ENCODE data around the gene XPNPEP1.
"Not testable (repeated sequence)": the region's sequence is repeated elsewhere in the genome, so short reads cannot be mapped to it uniquely, and the experiment has no call there.

The XPNPEP1 gene

DNA sequence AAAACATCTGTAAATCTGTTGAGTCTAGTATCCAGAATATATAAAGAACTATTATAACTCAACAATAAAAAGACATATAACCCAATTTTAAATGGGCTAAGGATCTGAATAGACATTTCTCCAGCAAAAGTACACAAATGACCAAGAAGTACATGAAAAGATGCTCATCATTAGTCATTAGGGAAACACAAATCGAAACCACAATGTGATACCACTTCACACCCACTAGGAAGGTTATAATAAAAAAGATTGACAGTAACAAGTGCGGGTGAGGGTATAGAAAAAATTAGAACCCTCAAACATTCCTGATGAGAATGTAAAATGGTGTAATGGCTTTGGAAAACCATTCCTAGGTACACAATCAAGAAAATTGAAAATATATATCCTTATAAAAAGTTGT lies 4.1 kb downstream of the XPNPEP1 start:
- Histone ChIP-seq H3K36me3 (peaks cover 1 to 38% (median 23%) of the 10 kb centered on the region in 11 experiments; a peak in 21 of 22 replicates), H3K4me3 (no peak overlapping the region), H3K27me3 (no peaks in the 10 kb centered on the region), H3K27ac (no peak overlapping the region), H3K4me2 (no peak overlapping the region), H3K9me3 (replicated peaks in 1 of 11) (peaks cover 0 to 43% (median 27%) of the 10 kb centered on the region in 11 experiments; a peak in 16 of 22 replicates), H3K4me1 (peaks cover 36 to 71% (median 44%) of the 10 kb centered on the region in 10 experiments), H4K20me1 (peaks cover 0 to 40% (median 0%) of the 10 kb centered on the region in 11 experiments; a peak in 6 of 22 replicates), H3K9ac (no peak overlapping the region)
- TF ChIP-seq Cebpa-rat (IDR thresholded peaks at IDR 0.05) = no peak

DNA sequence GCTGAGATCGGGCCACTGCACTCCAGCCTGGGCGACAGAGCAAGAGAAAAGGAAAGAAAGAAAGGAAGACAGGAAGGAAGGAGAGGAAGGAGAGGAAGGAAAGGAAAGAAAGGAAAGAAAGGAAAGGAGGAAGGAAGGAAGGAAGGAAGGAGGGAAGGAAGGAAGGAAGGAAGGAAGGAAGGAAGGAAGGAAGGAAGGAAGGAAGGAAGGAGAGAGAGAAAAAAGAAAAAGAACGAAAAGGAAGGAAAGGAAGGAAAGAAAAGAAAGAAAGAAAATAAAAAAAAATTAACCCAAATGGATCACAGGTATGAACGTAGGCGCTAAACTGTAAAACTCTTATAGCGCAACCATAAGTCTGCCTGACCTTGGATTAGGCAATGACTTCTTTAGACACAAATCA lies 4.6 kb downstream of the XPNPEP1 start:
- not testable (repeated sequence) for H3K9ac ChIP-seq, H3K27me3 ChIP-seq, H3K4me3 ChIP-seq, H3K4me2 ChIP-seq, H3K27ac ChIP-seq
- Histone ChIP-seq H4K20me1 (peaks cover 0 to 45% (median 0%) of the 10 kb centered on the region in 11 experiments; a peak in 6 of 22 replicates), H3K4me1 (peaks cover 31 to 67% (median 39%) of the 10 kb centered on the region in 10 experiments), H3K36me3 (peaks cover 6 to 43% (median 24%) of the 10 kb centered on the region in 11 experiments; a peak in 21 of 22 replicates), H3K9me3 (replicated peaks in 1 of 11) (peaks cover 0 to 43% (median 27%) of the 10 kb centered on the region in 11 experiments; a peak in 16 of 22 replicates)

DNA sequence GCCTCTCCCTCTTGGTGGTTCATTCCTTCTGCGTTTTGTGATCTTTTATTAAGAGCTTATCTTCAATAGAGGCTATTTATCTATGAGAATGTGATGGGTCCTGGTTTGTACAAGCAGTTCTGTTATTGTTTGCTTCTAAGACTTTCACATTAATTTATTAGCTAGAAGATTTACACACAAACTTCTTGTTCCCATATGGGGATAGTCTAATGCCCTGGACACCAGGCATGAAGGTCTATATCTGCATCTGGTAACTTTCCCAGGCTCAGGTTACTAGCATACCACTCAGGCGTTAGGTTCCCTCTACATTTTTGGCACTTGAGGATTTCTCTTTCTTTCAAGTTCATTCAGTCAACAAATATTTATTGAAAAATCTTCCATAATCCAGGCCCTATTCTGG lies 7.7 kb downstream of the XPNPEP1 start:
- no peaks in the 10 kb centered on the region for H3K27me3 ChIP-seq
- H3K4me3 ChIP-seq = no peak overlapping the region
- H4K20me1 ChIP-seq = peaks cover 0 to 72% (median 0%) of the 10 kb centered on the region in 11 experiments; a peak in 6 of 22 replicates
- no peak for TF ChIP-seq Cebpa-rat (IDR thresholded peaks at IDR 0.05)
- H3K9me3 ChIP-seq (replicated peaks in 1 of 11) = peaks cover 0 to 42% (median 26%) of the 10 kb centered on the region in 11 experiments; a peak in 16 of 22 replicates
- 0 out of 22 replicates have a peak overlapping the region, but pooled peaks of 1 of the 11 experiments have one; percentile 1 for H3K9ac ChIP-seq
- H3K4me2 ChIP-seq = peak overlapping the region; percentile 44 to 77 (median 64)
- H3K27ac ChIP-seq = peak overlapping the region in 5 of 11 experiments; percentile 3 to 54 (median 28); a peak in 7 of 22 replicates
- H3K36me3 ChIP-seq = peaks cover 22 to 64% (median 47%) of the 10 kb centered on the region in 11 experiments
- peaks cover 20 to 75% (median 34%) of the 10 kb centered on the region in 10 experiments for H3K4me1 ChIP-seq

DNA sequence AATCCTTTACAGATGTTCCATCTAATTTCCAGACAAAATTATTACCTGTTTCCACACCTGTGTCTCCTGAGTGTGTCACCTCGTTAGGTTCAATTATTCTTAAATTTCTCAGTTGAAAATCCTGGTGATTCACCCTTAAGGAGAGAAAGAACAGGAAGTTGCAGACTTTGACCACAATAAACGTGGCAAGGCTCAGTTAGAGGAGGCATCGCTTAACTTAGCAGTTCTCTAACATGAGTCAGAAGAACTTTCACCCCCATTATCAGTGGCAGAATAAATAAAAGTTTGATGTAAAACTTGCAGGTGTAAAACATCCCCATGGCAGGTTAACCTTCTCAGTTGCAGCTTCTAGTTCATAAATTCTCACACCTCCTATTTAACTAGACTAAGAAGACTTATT lies 8.3 kb downstream of the XPNPEP1 start:
- H3K4me3 ChIP-seq = no peak overlapping the region

DNA sequence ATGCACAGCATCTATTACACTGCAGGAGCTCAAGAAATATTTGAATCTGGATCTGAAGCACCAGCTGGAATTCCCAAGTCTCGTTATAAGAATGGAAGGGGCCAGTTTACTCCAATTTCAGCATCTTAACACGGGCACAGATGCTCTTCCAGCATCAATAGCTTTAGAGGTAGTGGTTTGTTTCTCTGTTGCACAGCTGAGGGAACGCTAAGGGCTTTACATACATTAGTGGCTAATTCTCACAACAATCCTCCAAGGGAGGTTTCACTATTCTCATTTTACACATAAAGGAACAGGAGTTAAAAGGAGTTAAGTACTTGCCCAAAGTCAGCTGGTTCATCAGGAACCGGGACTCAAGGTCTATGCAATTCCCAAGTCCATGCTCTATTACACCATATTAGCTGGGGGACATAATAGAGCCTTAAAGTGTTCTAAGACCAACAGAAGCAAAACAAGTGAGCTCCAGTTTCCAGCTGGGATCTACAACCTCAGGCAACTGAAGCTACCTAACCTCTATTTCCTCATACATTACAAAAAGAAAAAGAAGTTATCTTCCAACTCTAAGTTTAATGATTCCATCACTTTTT lies 9.9 kb downstream of the XPNPEP1 start:
- Histone ChIP-seq H3K27me3 (no peaks in the 10 kb centered on the region), H3K4me2 (no peak overlapping the region)

More for the DNA sequence above, 8.3 kb downstream of the XPNPEP1 start:
- Histone ChIP-seq H3K36me3 (peaks cover 21 to 63% (median 47%) of the 10 kb centered on the region in 11 experiments), H3K27ac (peak overlapping the region in 5 of 11 experiments; percentile 3 to 59 (median 28); a peak in 8 of 22 replicates), H3K4me2 (peak overlapping the region; percentile 44 to 77 (median 64)), H4K20me1 (peaks cover 0 to 73% (median 0%) of the 10 kb centered on the region in 11 experiments; a peak in 6 of 22 replicates), H3K27me3 (no peaks in the 10 kb centered on the region), H3K4me1 (peaks cover 26 to 81% (median 40%) of the 10 kb centered on the region in 10 experiments), H3K9ac (no peak overlapping the region), H3K9me3 (replicated peaks in 1 of 11) (peaks cover 0 to 36% (median 20%) of the 10 kb centered on the region in 11 experiments; a peak in 15 of 22 replicates)
- TF ChIP-seq Cebpa-rat (IDR thresholded peaks at IDR 0.05) = no peak

DNA sequence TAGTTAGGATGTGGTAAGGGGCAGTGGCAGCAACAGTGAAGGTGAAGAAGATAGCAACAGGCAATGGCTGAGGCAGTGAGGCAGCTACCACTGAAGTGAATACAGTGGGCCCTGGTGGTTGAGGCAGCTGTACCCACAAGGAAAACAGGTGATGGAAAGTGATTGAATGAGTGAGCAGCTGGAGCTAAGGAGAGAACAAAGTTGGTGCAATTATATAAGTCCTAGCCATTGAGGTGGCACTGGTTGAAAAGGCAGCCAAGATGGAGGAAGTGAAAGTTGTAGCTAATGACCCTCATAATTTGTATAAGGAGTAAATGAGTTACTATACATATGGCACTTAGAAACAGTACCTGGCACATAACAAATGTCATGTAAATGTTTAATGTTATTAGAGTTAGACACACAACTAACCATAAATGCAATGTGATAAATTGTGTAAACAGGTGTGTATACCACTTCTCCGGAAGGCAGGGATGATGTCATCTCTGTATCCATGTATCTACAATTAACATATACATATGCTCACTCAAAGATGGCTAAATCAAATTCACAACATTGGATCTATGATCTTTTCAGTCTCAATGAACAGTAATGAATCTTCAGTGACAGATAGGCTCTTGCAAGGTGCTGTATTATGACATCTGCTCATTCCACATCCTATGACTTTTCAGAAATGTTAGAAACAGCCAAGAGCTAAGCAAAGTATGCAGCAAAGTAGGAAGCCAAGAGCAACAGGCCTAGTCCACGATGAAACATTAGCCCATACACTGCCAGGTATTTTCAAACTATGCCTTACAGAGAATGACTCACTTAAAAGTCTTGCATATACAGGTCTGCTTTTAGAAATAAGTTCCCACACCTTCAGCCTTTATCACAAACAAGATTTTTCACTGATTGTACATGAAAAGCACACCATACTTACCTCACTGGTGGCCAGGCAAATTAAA lies 10.7 kb downstream of the XPNPEP1 start:
- Histone ChIP-seq H3K36me3 (peaks cover 42 to 75% (median 64%) of the 10 kb centered on the region in 11 experiments), H3K4me2 (peak overlapping the region in 6 of 11 experiments; percentile 24 to 69 (median 52); a peak in 12 of 22 replicates), H4K20me1 (peaks cover 0 to 70% (median 0%) of the 10 kb centered on the region in 11 experiments; a peak in 6 of 22 replicates), H3K4me3 (no peak overlapping the region), H3K4me1 (peaks cover 26 to 77% (median 42%) of the 10 kb centered on the region in 10 experiments), H3K27me3 (no peaks in the 10 kb centered on the region), H3K9me3 (replicated peaks in 1 of 11) (peaks cover 0 to 15% (median under 1%) of the 10 kb centered on the region in 11 experiments; a peak in 9 of 22 replicates), H3K9ac (no peak overlapping the region), H3K27ac (no peak overlapping the region; a peak in 1 of 22 replicates)
- TF ChIP-seq Cebpa-rat (IDR thresholded peaks at IDR 0.05) = no peak

More for the DNA sequence above, 9.9 kb downstream of the XPNPEP1 start:
- Histone ChIP-seq H3K9ac (no peak overlapping the region), H4K20me1 (peaks cover 0 to 73% (median 0%) of the 10 kb centered on the region in 11 experiments; a peak in 6 of 22 replicates), H3K9me3 (replicated peaks in 1 of 11) (peaks cover 0 to 22% (median 9%) of the 10 kb centered on the region in 11 experiments; a peak in 12 of 22 replicates), H3K4me1 (peaks cover 26 to 83% (median 42%) of the 10 kb centered on the region in 10 experiments), H3K27ac (no peak overlapping the region), H3K4me3 (no peak overlapping the region), H3K36me3 (peaks cover 34 to 75% (median 61%) of the 10 kb centered on the region in 11 experiments)
- no peak for TF ChIP-seq Cebpa-rat (IDR thresholded peaks at IDR 0.05)

DNA sequence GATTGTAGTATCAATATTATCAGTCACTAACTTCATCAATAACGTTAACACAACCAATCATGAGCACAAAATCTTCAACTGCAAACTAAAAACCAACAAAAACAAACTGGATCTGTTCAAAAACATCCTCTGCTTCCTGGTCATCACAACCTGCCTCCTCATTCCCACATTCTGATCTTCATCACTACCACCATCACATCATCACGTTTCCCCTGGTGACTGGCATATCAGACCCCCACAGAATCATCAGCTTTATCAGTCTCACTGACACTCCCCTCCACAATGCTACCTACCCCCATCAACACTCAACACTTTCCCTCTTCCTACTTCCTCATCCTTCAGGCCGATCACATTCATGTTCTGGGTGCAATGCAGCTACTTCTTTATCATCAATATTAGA lies 11.4 kb downstream of the XPNPEP1 start:
- no peak overlapping the region; a peak in 1 of 22 replicates for H3K27ac ChIP-seq
- TF ChIP-seq Cebpa-rat (IDR thresholded peaks at IDR 0.05) = no peak
- H4K20me1 ChIP-seq = peaks cover 0 to 64% (median 0%) of the 10 kb centered on the region in 11 experiments; a peak in 6 of 22 replicates
- H3K4me3 ChIP-seq = no peak overlapping the region
- no peak overlapping the region for H3K9ac ChIP-seq
- peaks cover 49 to 80% (median 71%) of the 10 kb centered on the region in 11 experiments for H3K36me3 ChIP-seq
- peak overlapping the region in 6 of 11 experiments; percentile 24 to 69 (median 52); a peak in 12 of 22 replicates for H3K4me2 ChIP-seq
- H3K4me1 ChIP-seq = peaks cover 26 to 70% (median 41%) of the 10 kb centered on the region in 10 experiments
- no peaks in the 10 kb centered on the region for H3K27me3 ChIP-seq
- peaks cover 0 to 14% (median 0%) of the 10 kb centered on the region in 11 experiments; a peak in 8 of 22 replicates for H3K9me3 ChIP-seq (replicated peaks in 1 of 11)

DNA sequence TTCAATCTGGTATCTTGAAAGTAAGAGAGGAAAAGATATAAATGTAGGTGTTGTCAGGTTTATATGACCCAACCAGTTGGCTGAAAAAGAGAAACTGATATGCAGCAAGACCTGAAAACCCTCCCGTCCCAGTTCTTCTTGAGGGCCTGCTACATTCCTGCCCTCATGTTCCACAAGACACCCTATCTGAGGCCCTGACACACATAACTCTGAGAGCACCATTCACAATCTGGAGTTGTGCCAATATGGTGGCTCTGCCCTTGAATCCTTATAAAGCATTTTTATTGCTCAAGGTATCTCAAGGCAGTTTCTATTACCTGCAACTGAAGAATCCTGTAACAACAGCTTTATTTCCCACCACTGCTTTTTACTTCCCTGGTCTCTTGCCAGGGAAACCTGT lies 17.0 kb downstream of the XPNPEP1 start:
- Histone ChIP-seq H3K9me3 (replicated peaks in 1 of 11) (peaks cover 0 to 5% (median 0%) of the 10 kb centered on the region in 11 experiments; a peak in 1 of 22 replicates), H3K27ac (no peak overlapping the region), H3K27me3 (no peaks in the 10 kb centered on the region), H3K4me1 (peaks cover 10 to 41% (median 17%) of the 10 kb centered on the region in 10 experiments; a peak in 19 of 20 replicates), H4K20me1 (peaks cover 0 to 35% (median 7%) of the 10 kb centered on the region in 11 experiments; a peak in 7 of 22 replicates), H3K4me3 (no peak overlapping the region), H3K4me2 (no peak overlapping the region), H3K9ac (no peak overlapping the region), H3K36me3 (peaks cover 82 to 100% (median 95%) of the 10 kb centered on the region in 11 experiments)
- no peak for TF ChIP-seq Cebpa-rat (IDR thresholded peaks at IDR 0.05)
